Liver (tissue), 9 donors: ENCODE measurements around the gene MICAL2. TPM values are rescaled to one million over a fixed set of nuclear protein-coding genes. Genes with fewer than 3 reads are reported as not detected.

ENCODE experiments used
- DNase-seq: peaks from one replicate; pipeline ENCODE4 v3.0.0-alpha.2; 2017; ENCODE audit warnings: low spot score
- H3K27ac ChIP-seq, 2 donors: one replicate each; pipeline ENCODE4 v1.7.0; 2013; ENCODE audit warnings: inconsistent platforms in 2 of 2, low read length in 2 of 2, control low read depth in 1 of 2, low read depth in 1 of 2, mild to moderate bottlenecking in 1 of 2
- H3K27me3 ChIP-seq, 4 donors: one replicate each; pipeline versions ENCODE4 v1.6.1 to v1.7.0; 2013; ENCODE audit warnings: low read length in 3 of 4, inconsistent platforms in 1 of 4, mild to moderate bottlenecking in 1 of 4, moderate library complexity in 1 of 4; ENCODE audit not compliant: control insufficient read depth in 4 of 4, insufficient read depth in 4 of 4
- H3K36me3 ChIP-seq, 4 donors: one replicate each; pipeline versions ENCODE4 v1.6.1 to v1.7.0; 2013; ENCODE audit warnings: low read length in 3 of 4, mild to moderate bottlenecking in 3 of 4, low read depth in 1 of 4, moderate library complexity in 1 of 4; ENCODE audit not compliant: control insufficient read depth in 4 of 4, insufficient read depth in 3 of 4
- H3K4me1 ChIP-seq, 4 donors: one replicate each; pipeline versions ENCODE4 v1.6.1 to v1.7.0; 2013; ENCODE audit warnings: low read length in 3 of 4, mild to moderate bottlenecking in 3 of 4, moderate library complexity in 1 of 4; ENCODE audit not compliant: control insufficient read depth in 4 of 4, insufficient read depth in 4 of 4
- H3K4me3 ChIP-seq, 3 donors: one replicate each; pipeline versions ENCODE4 v1.6.1 to v1.7.0; 2013; ENCODE audit warnings: low read length in 3 of 3, control low read depth in 1 of 3, low read depth in 1 of 3, mild to moderate bottlenecking in 1 of 3
- H3K9ac ChIP-seq, 2 donors: one replicate each; pipeline ENCODE4 v1.7.0; 2013; ENCODE audit warnings: low read length in 2 of 2, mild to moderate bottlenecking in 2 of 2, moderate library complexity in 2 of 2, control low read depth in 1 of 2, low read depth in 1 of 2
- H3K9me3 ChIP-seq, 4 donors: one replicate each; pipeline versions ENCODE4 v1.6.1 to v1.7.0; 2013; ENCODE audit warnings: low read length in 3 of 4; ENCODE audit not compliant: control insufficient read depth in 4 of 4
- EGR1 ChIP-seq, 2 donors: IDR thresholded peaks; 2 replicates each; pipeline ENCODE4 v1.6.1; 2016 to 2018; ENCODE audit warnings: antibody characterized with exemption in 2 of 2, low read depth in 2 of 2
- FOXA1 ChIP-seq: IDR thresholded peaks from 2 replicates; pipeline ENCODE4 v1.6.1; 2016; ENCODE audit warnings: antibody characterized with exemption
- FOXA2 ChIP-seq: IDR thresholded peaks from 2 replicates; pipeline ENCODE4 v1.6.1; 2016; ENCODE audit warnings: antibody characterized with exemption
- GABPA ChIP-seq, 2 donors: IDR thresholded peaks in 1 of 2; conservative IDR thresholded peaks in 1 of 2; 2 replicates each; pipeline ENCODE4 v1.6.1; 2016; ENCODE audit warnings: antibody characterized with exemption in 2 of 2, mild to moderate bottlenecking in 1 of 2, moderate library complexity in 1 of 2
- HNF4A ChIP-seq, 2 donors: conservative IDR thresholded peaks; 2 replicates each; pipeline ENCODE4 v1.6.1; 2016; ENCODE audit warnings: antibody characterized with exemption in 2 of 2, mild to moderate bottlenecking in 2 of 2
- HNF4G ChIP-seq: IDR thresholded peaks from 2 replicates; pipeline ENCODE4 v1.6.1; 2016; ENCODE audit warnings: antibody characterized with exemption
- JUND ChIP-seq, 2 donors: IDR thresholded peaks; 2 replicates each; pipeline ENCODE4 v1.6.1; 2016; ENCODE audit warnings: antibody characterized with exemption in 2 of 2
- NR2F2 ChIP-seq: IDR thresholded peaks from 2 replicates; pipeline ENCODE4 v1.6.1; 2016; ENCODE audit warnings: antibody characterized with exemption
- RAD21 ChIP-seq, 2 donors: IDR thresholded peaks; 2 replicates each; pipeline ENCODE4 v1.6.1; 2016; ENCODE audit warnings: antibody characterized with exemption in 2 of 2, mild to moderate bottlenecking in 2 of 2
- RXRA ChIP-seq, 2 donors: IDR thresholded peaks; 2 replicates each; pipeline ENCODE4 v1.6.1; 2017 to 2018; ENCODE audit warnings: antibody characterized with exemption in 2 of 2, mild to moderate bottlenecking in 1 of 2
- SP1 ChIP-seq: IDR thresholded peaks from 2 replicates; pipeline ENCODE4 v1.6.1; 2018; ENCODE audit warnings: antibody characterized with exemption, mild to moderate bottlenecking
- TAF1 ChIP-seq: conservative IDR thresholded peaks from 2 replicates; pipeline ENCODE4 v1.6.1; 2016; ENCODE audit warnings: antibody characterized with exemption, mild to moderate bottlenecking
- YY1 ChIP-seq: IDR thresholded peaks from 2 replicates; pipeline ENCODE4 v1.6.1; 2016; ENCODE audit warnings: antibody characterized with exemption, mild to moderate bottlenecking
- WGBS: extraction: QIAGEN DNeasy Blood & Tissue Kit; methylation state at CpG from one replicate; pipeline ENCODE4 v1.1.7; 2013; 5-methylcytosine and 5-hydroxymethylcytosine counted together
- polyA plus RNA-seq, 2 donors: library from polyadenylated mRNA; stranded (reverse) in 1 of 2; unstranded in 1 of 2; fragments of 200-250 nt in 1 of 2; fragments of >200 nt in 1 of 2; fragmentation: Nextera tagmentation in 1 of 2; extraction: Ambion mirVana in 1 of 2; gene quantifications; one replicate each; pipeline versions ENCODE4 v1.2.1 to v1.2.3, GENCODE V29; 2013 to 2015
- total RNA-seq, 2 donors: library from RNA; depleted of rRNA; stranded (reverse); fragments of >200 nt; gene quantifications; one replicate each; pipeline ENCODE4 v1.2.3, GENCODE V29; 2014
- TF ChIP-seq, protein P1 (sequence below): IDR thresholded peaks from 2 replicates; pipeline ENCODE4 v1.6.1; 2016; ENCODE audit warnings: antibody characterized with exemption
- TF ChIP-seq, protein P2 (sequence below): IDR thresholded peaks from 2 replicates; pipeline ENCODE4 v1.6.1; 2016; ENCODE audit warnings: antibody characterized with exemption, mild to moderate bottlenecking
- TF ChIP-seq, protein P3 (sequence below): IDR thresholded peaks from 2 replicates; pipeline ENCODE4 v1.6.1; 2016; ENCODE audit warnings: antibody characterized with exemption
- TF ChIP-seq, protein P4 (sequence below): IDR thresholded peaks from 2 replicates; pipeline ENCODE4 v1.6.1; 2016; ENCODE audit warnings: antibody characterized with exemption
- TF ChIP-seq, protein P5 (sequence below): fragments of 150-350 bp; IDR thresholded peaks from 2 replicates; pipeline ENCODE4 v1.5.1; 2017; ENCODE audit warnings: improper control_type of control experiment, low read depth, low read length; ENCODE audit not compliant: missing input control
- donor health status: healthy.
- donor health status: healthy.
- donor health status: healthy.
- donor health status: healthy.
- donor health status: healthy.

The MICAL2 gene
- total and polyA plus RNA-seq, 4 donors, result 17.5 to 113 (median 42.9) TPM

DNA sequence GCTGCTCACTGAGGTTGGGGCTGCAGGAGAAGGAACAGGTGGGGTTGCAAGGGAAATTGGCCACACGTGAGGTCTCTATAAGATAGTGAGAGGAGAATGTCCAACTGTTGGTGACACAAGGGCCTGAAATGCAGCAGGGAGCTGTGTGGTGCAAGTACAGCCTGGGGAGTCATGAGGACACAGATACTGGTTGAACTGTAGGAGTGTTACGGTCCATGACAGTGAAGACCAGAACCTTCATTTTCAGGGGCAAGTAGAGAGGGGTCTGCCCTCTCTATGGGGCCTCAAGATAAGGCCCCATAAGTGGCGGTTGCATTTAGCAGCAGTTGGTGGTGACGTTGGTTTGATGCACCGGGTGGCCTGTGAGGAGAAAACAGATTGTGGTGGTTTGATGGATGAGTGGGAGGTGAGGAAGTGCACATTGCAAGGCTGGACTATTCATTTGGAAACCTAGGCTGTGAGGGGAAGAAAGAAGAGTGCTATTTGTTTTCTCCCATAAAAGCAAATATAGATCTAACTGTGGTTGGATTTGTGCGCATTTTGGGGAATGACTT lies 39.4 kb downstream of the MICAL2 start:
- Histone ChIP-seq H3K36me3 (peaks cover 0 to 11% (median 2%) of the 10 kb centered on the region in 4 donors), H3K4me1 (no peaks in the 10 kb centered on the region), H3K9ac (no peak overlapping the region), H3K27me3 (no peaks in the 10 kb centered on the region), H3K4me3 (no peak overlapping the region), H3K27ac (no peak overlapping the region), H3K9me3 (no peaks in the 10 kb centered on the region)
- DNase-seq, result no peak
- WGBS, result 89% methylated on average over 6 of the region's 6 CpGs
- TF ChIP-seq NR2F2, result no peak
- TF ChIP-seq RAD21 (IDR thresholded peaks at IDR 0.05), result no peak
- TF ChIP-seq JUND (IDR thresholded peaks at IDR 0.05), result no peak

DNA sequence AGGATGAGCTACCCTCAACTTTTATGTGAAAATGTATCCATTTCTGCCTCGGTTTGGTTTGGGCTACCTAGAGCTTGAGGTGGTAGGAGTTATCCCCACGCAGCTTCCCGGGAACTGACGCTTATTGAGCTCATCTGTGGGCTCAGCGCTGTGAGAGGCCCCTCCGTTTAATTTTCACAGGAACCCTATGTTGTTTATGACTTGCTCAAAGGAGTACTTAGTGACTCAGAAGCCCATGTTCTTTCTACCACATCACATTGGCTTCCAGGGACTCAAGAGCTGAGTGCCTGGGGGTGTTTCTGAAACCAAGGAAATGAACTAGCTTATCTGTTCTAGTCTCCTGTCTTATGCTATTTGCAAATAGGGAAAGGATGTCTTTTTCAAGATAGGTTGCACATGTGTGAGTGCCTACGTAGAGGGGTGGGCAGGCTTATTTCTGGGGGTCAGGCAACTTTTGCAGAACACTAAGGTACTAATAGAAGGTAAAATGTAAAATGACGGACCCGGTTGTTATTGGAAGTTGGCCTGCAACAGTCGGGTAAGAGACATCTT lies 40.5 kb downstream of the MICAL2 start:
- Histone ChIP-seq H3K9me3 (no peaks in the 10 kb centered on the region), H3K36me3 (peaks cover 0 to 9% (median 2%) of the 10 kb centered on the region in 4 donors), H3K27ac (no peak overlapping the region), H3K27me3 (no peaks in the 10 kb centered on the region), H3K4me3 (no peak overlapping the region), H3K4me1 (no peaks in the 10 kb centered on the region), H3K9ac (no peak overlapping the region)
- TF ChIP-seq HNF4A (conservative IDR thresholded peaks at IDR 0.05) (no peak), GABPA (IDR thresholded peaks at IDR 0.05 in 1 of 2, conservative IDR thresholded peaks at IDR 0.05 in 1 of 2) (no peak), RXRA (IDR thresholded peaks at IDR 0.05) (no peak), HNF4G (no peak), JUND (IDR thresholded peaks at IDR 0.05) (no peak), SP1 (no peak), YY1 (no peak), FOXA1 (no peak), EGR1 (IDR thresholded peaks at IDR 0.05; ENCODE audit: low read depth in 2 of 2) (no peak), TAF1 (no peak), RAD21 (IDR thresholded peaks at IDR 0.05) (no peak), NR2F2 (no peak), FOXA2 (no peak)
- TF ChIP-seq, protein P1, sequence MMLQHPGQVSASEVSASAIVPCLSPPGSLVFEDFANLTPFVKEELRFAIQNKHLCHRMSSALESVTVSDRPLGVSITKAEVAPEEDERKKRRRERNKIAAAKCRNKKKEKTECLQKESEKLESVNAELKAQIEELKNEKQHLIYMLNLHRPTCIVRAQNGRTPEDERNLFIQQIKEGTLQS, result no peak
- TF ChIP-seq, protein P2, sequence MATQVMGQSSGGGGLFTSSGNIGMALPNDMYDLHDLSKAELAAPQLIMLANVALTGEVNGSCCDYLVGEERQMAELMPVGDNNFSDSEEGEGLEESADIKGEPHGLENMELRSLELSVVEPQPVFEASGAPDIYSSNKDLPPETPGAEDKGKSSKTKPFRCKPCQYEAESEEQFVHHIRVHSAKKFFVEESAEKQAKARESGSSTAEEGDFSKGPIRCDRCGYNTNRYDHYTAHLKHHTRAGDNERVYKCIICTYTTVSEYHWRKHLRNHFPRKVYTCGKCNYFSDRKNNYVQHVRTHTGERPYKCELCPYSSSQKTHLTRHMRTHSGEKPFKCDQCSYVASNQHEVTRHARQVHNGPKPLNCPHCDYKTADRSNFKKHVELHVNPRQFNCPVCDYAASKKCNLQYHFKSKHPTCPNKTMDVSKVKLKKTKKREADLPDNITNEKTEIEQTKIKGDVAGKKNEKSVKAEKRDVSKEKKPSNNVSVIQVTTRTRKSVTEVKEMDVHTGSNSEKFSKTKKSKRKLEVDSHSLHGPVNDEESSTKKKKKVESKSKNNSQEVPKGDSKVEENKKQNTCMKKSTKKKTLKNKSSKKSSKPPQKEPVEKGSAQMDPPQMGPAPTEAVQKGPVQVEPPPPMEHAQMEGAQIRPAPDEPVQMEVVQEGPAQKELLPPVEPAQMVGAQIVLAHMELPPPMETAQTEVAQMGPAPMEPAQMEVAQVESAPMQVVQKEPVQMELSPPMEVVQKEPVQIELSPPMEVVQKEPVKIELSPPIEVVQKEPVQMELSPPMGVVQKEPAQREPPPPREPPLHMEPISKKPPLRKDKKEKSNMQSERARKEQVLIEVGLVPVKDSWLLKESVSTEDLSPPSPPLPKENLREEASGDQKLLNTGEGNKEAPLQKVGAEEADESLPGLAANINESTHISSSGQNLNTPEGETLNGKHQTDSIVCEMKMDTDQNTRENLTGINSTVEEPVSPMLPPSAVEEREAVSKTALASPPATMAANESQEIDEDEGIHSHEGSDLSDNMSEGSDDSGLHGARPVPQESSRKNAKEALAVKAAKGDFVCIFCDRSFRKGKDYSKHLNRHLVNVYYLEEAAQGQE, result no peak
- TF ChIP-seq, protein P3, sequence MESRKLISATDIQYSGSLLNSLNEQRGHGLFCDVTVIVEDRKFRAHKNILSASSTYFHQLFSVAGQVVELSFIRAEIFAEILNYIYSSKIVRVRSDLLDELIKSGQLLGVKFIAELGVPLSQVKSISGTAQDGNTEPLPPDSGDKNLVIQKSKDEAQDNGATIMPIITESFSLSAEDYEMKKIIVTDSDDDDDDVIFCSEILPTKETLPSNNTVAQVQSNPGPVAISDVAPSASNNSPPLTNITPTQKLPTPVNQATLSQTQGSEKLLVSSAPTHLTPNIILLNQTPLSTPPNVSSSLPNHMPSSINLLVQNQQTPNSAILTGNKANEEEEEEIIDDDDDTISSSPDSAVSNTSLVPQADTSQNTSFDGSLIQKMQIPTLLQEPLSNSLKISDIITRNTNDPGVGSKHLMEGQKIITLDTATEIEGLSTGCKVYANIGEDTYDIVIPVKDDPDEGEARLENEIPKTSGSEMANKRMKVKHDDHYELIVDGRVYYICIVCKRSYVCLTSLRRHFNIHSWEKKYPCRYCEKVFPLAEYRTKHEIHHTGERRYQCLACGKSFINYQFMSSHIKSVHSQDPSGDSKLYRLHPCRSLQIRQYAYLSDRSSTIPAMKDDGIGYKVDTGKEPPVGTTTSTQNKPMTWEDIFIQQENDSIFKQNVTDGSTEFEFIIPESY, result no peak
- TF ChIP-seq, protein P4, sequence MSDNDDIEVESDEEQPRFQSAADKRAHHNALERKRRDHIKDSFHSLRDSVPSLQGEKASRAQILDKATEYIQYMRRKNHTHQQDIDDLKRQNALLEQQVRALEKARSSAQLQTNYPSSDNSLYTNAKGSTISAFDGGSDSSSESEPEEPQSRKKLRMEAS, result no peak
- TF ChIP-seq, protein P5, sequence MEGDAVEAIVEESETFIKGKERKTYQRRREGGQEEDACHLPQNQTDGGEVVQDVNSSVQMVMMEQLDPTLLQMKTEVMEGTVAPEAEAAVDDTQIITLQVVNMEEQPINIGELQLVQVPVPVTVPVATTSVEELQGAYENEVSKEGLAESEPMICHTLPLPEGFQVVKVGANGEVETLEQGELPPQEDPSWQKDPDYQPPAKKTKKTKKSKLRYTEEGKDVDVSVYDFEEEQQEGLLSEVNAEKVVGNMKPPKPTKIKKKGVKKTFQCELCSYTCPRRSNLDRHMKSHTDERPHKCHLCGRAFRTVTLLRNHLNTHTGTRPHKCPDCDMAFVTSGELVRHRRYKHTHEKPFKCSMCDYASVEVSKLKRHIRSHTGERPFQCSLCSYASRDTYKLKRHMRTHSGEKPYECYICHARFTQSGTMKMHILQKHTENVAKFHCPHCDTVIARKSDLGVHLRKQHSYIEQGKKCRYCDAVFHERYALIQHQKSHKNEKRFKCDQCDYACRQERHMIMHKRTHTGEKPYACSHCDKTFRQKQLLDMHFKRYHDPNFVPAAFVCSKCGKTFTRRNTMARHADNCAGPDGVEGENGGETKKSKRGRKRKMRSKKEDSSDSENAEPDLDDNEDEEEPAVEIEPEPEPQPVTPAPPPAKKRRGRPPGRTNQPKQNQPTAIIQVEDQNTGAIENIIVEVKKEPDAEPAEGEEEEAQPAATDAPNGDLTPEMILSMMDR, result no peak
- WGBS, result 87% methylated on average over 10 of the region's 10 CpGs
- DNase-seq, result no peak
